Esophagus (tissue), 2 donors: ENCODE measurements around the gene DPP9. TPM values are rescaled to one million over a fixed set of nuclear protein-coding genes. Genes with fewer than 3 reads are reported as not detected.

Experiments used
- H3K27ac ChIP-seq, 2 donors: one replicate each; pipeline ENCODE4 v1.5.1; 2013; ENCODE audit warnings: low read depth in 2 of 2, mild to moderate bottlenecking in 2 of 2, inconsistent platforms in 1 of 2, low read length in 1 of 2, moderate library complexity in 1 of 2
- H3K27me3 ChIP-seq, 2 donors: one replicate each; pipeline ENCODE4 v1.6.1; 2013; ENCODE audit warnings: low read length in 2 of 2, control low read depth in 1 of 2, mild to moderate bottlenecking in 1 of 2; ENCODE audit not compliant: insufficient read depth in 2 of 2, control insufficient read depth in 1 of 2
- H3K36me3 ChIP-seq, 2 donors: one replicate each; pipeline ENCODE4 v1.6.1; 2013; ENCODE audit warnings: low read length in 1 of 2; ENCODE audit not compliant: control insufficient read depth in 2 of 2, insufficient read depth in 2 of 2
- H3K4me1 ChIP-seq, 2 donors: one replicate each; pipeline ENCODE4 v1.6.1; 2013; ENCODE audit warnings: low read length in 1 of 2; ENCODE audit not compliant: control insufficient read depth in 2 of 2, insufficient read depth in 2 of 2
- H3K4me3 ChIP-seq, 2 donors: one replicate each; pipeline ENCODE4 v1.5.1; 2013; ENCODE audit warnings: low read length in 2 of 2, mild to moderate bottlenecking in 2 of 2, low read depth in 1 of 2, moderate library complexity in 1 of 2
- H3K9me3 ChIP-seq, 2 donors: one replicate each; pipeline ENCODE4 v1.6.1; 2013; ENCODE audit warnings: mild to moderate bottlenecking in 2 of 2, low read depth in 1 of 2, low read length in 1 of 2, moderate library complexity in 1 of 2; ENCODE audit not compliant: control insufficient read depth in 2 of 2, insufficient read depth in 1 of 2
- WGBS, 2 donors: extraction: QIAGEN DNeasy Blood & Tissue Kit; methylation state at CpG; one replicate each; pipeline ENCODE4 v1.1.7; 2013; 5-methylcytosine and 5-hydroxymethylcytosine counted together
- polyA plus RNA-seq, 2 donors: library from polyadenylated mRNA; stranded (reverse); fragments of 200-250 nt; gene quantifications; one replicate each; pipeline ENCODE4 v1.2.3, GENCODE V29; 2013
- donor health status: healthy with polysubstance abuse.
- donor health status: Bipolar disorder and iron deficiency.

The DPP9 gene
- polyA plus RNA-seq, 2 donors = 24.3 to 29.2 TPM

GRCh38 chr19:4693471-4694121 is 30.0 kb downstream of the DPP9 start:
- peaks cover 0 to 19% of the 10 kb centered on the region in 2 donors for H3K4me1 ChIP-seq
- peak overlapping the region; percentile 78 to 85 for H3K27ac ChIP-seq
- no peaks in the 10 kb centered on the region for H3K9me3 ChIP-seq
- H3K27me3 ChIP-seq = no peaks in the 10 kb centered on the region
- H3K4me3 ChIP-seq = no peak overlapping the region
- peaks cover 16 to 73% of the 10 kb centered on the region in 2 donors for H3K36me3 ChIP-seq
- WGBS, 2 donors = 83 to 87% methylated on average over 15 of the region's 15 CpGs

GRCh38 chr19:4693078-4693350 is 30.6 kb downstream of the DPP9 start:
- Histone ChIP-seq H3K4me1 (peaks cover 0 to 19% of the 10 kb centered on the region in 2 donors), H3K9me3 (no peaks in the 10 kb centered on the region), H3K27ac (no peak overlapping the region), H3K4me3 (no peak overlapping the region), H3K27me3 (no peaks in the 10 kb centered on the region), H3K36me3 (peaks cover 16 to 73% of the 10 kb centered on the region in 2 donors)
- WGBS, 2 donors = 92 to 95% methylated on average over 7 of the region's 7 CpGs

GRCh38 chr19:4692251-4693077 is 31.2 kb downstream of the DPP9 start:
- 89 to 91% methylated on average over 27 of the region's 27 CpGs for WGBS, 2 donors
- no peak overlapping the region for H3K27ac ChIP-seq

GRCh38 chr19:4691373-4691772 is 32.3 kb downstream of the DPP9 start:
- 91% methylated on average over 9 of the region's 9 CpGs for WGBS, 2 donors
- Histone ChIP-seq H3K4me3 (no peak overlapping the region), H3K9me3 (no peaks in the 10 kb centered on the region), H3K27me3 (no peaks in the 10 kb centered on the region), H3K4me1 (peaks cover 0 to 16% of the 10 kb centered on the region in 2 donors), H3K27ac (no peak overlapping the region), H3K36me3 (peaks cover 11 to 72% of the 10 kb centered on the region in 2 donors)

More at GRCh38 chr19:4692251-4693077, 31.2 kb downstream of the DPP9 start:
- peaks cover 16 to 68% of the 10 kb centered on the region in 2 donors for H3K36me3 ChIP-seq
- no peak overlapping the region for H3K4me3 ChIP-seq
- H3K4me1 ChIP-seq = peaks cover 0 to 19% of the 10 kb centered on the region in 2 donors
- no peaks in the 10 kb centered on the region for H3K9me3 ChIP-seq
- no peaks in the 10 kb centered on the region for H3K27me3 ChIP-seq

GRCh38 chr19:4690361-4690760 is 33.3 kb downstream of the DPP9 start:
- peaks cover 0 to 16% of the 10 kb centered on the region in 2 donors for H3K4me1 ChIP-seq
- H3K9me3 ChIP-seq = no peaks in the 10 kb centered on the region
- WGBS, 2 donors = 83 to 87% methylated on average over 13 of the region's 13 CpGs
- no peak overlapping the region for H3K4me3 ChIP-seq
- no peaks in the 10 kb centered on the region for H3K27me3 ChIP-seq
- H3K36me3 ChIP-seq = peaks cover 11 to 70% of the 10 kb centered on the region in 2 donors
- H3K27ac ChIP-seq = no peak overlapping the region

- peaks cover 20 to 72% of the 10 kb centered on the region in 2 donors for H3K36me3 ChIP-seq
- 92 to 96% methylated on average over 19 of the region's 19 CpGs for WGBS, 2 donors
Measured at GRCh38 chr19:4689403-4689802, 34.2 kb downstream of the DPP9 start.

GRCh38 chr19:4688587-4688986 is 35.1 kb downstream of the DPP9 start:
- H3K27ac ChIP-seq = no peak overlapping the region
- peaks cover 21 to 73% of the 10 kb centered on the region in 2 donors for H3K36me3 ChIP-seq
- 94 to 95% methylated on average over 26 of the region's 26 CpGs for WGBS, 2 donors
- H3K9me3 ChIP-seq = no peaks in the 10 kb centered on the region
- peaks cover 0 to 2% of the 10 kb centered on the region in 2 donors for H3K4me1 ChIP-seq
- no peak overlapping the region for H3K4me3 ChIP-seq
- no peaks in the 10 kb centered on the region for H3K27me3 ChIP-seq

More at GRCh38 chr19:4689403-4689802, 34.2 kb downstream of the DPP9 start:
- no peaks in the 10 kb centered on the region for H3K27me3 ChIP-seq
- H3K9me3 ChIP-seq = no peaks in the 10 kb centered on the region
- no peak overlapping the region for H3K4me3 ChIP-seq
- H3K4me1 ChIP-seq = peaks cover 0 to 10% of the 10 kb centered on the region in 2 donors
- H3K27ac ChIP-seq = no peak overlapping the region

- 77 to 88% methylated on average over 11 of the region's 11 CpGs for WGBS, 2 donors
- no peak overlapping the region for H3K4me3 ChIP-seq
- H3K9me3 ChIP-seq = no peaks in the 10 kb centered on the region
- H3K27me3 ChIP-seq = no peaks in the 10 kb centered on the region
- H3K27ac ChIP-seq = no peak overlapping the region
- H3K4me1 ChIP-seq = no peaks in the 10 kb centered on the region
- H3K36me3 ChIP-seq = peaks cover 16 to 73% of the 10 kb centered on the region in 2 donors
Measured at GRCh38 chr19:4687396-4687795, 36.2 kb downstream of the DPP9 start.

GRCh38 chr19:4686700-4687099 is 36.9 kb downstream of the DPP9 start:
- no peak overlapping the region for H3K4me3 ChIP-seq
- WGBS, 2 donors = 95% methylated on average over 10 of the region's 10 CpGs
- H3K27ac ChIP-seq = no peak overlapping the region
- peaks cover 18 to 71% of the 10 kb centered on the region in 2 donors for H3K36me3 ChIP-seq
- H3K4me1 ChIP-seq = no peaks in the 10 kb centered on the region
- H3K9me3 ChIP-seq = no peaks in the 10 kb centered on the region
- H3K27me3 ChIP-seq = no peaks in the 10 kb centered on the region
